Activated naive CD8-positive, alpha-beta T cell treated with anti-CD3 and anti-CD28 coated beads, Interleukin-2, amount 10 ng/mL, durations not matched to agents 7 days and 5 days (primary cell): ENCODE results near the gene RAD51. TPM values are rescaled to one million over a fixed set of nuclear protein-coding genes. Genes with fewer than 3 reads are reported as not detected.

Experiments used
- ATAC-seq: fragments of 150-1000 bp; cut with Tn5 transposase; one replicate; pipeline ENCODE4 v1.10.0; 2021; ENCODE audit warnings: low read depth, moderate library complexity
- POLR2A ChIA-PET: fragments of 350-600 bp; sonication (Branson Sonifier 250); formaldehyde crosslinking; loops from one replicate; lab custom pipeline; 2021; ENCODE audit warnings: antibody characterized with exemption; lab: Charles Lee
- DNase-seq: peaks from one replicate; pipeline ENCODE4 v3.0.0; 2021
- H3K27ac Mint-ChIP-seq: one replicate; pipeline ENCODE4 v1.8.0; 2022; ENCODE audit warnings: mild to moderate bottlenecking, mixed read lengths
- H3K27me3 Mint-ChIP-seq: one replicate; pipeline ENCODE4 v1.8.0; 2022; ENCODE audit warnings: mild to moderate bottlenecking, moderate library complexity, mixed read lengths
- H3K36me3 Mint-ChIP-seq: one replicate; pipeline ENCODE4 v1.8.0; 2021; ENCODE audit warnings: mild to moderate bottlenecking, mixed read lengths
- H3K4me1 Mint-ChIP-seq: one replicate; pipeline ENCODE4 v1.8.0; 2021; ENCODE audit warnings: mixed read lengths
- H3K4me3 Mint-ChIP-seq: one replicate; pipeline ENCODE4 v1.8.0; 2022; ENCODE audit warnings: mild to moderate bottlenecking, moderate library complexity, mixed read lengths
- H3K9me3 Mint-ChIP-seq: one replicate; pipeline ENCODE4 v1.8.0; 2021; ENCODE audit warnings: mixed read lengths
- total RNA-seq, 2 experiments: library from RNA; stranded (reverse); gene quantifications; one replicate each; pipeline ENCODE4 v1.2.3, GENCODE V29; 2021

The RAD51 gene
- total RNA-seq, 2 experiments from 2014 or later = 52.4 to 54.5 TPM

DNA sequence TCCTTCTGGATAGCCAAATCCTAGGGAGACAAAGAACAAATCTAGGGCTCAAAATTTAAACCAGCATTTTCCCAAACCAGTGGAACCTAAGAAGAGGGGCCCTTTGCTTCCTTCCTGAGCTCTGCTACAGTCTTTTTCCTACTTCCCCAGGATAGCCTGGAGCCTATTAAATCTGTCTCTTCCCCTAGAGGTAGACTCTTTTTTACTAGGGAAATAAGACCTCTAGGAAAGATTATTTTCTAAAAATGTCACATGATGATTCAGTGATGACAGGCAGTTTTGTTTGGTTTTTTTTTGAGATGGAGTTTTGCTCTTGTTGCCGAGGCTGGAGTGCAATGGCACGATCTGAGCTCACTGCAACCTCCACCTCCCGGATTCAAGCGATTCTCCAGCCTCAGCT, 41.6 kb downstream of the RAD51 start:
- Mint-ChIP-seq H3K27ac (no peak overlapping the region), H3K27me3 (no peaks in the 10 kb centered on the region), H3K36me3 (peaks cover 21% of the 10 kb centered on the region), H3K4me1 (peaks cover 1% of the 10 kb centered on the region), H3K4me3 (no peak overlapping the region), H3K9me3 (no peaks in the 10 kb centered on the region)
- ATAC-seq = no peak
- no peak for DNase-seq
- POLR2A ChIA-PET = no interaction called here

- DNase-seq (no peak), ATAC-seq (no peak)
- Mint-ChIP-seq H3K4me3 (no peak overlapping the region), H3K36me3 (peaks cover 21% of the 10 kb centered on the region), H3K4me1 (peaks cover 1% of the 10 kb centered on the region), H3K27me3 (no peaks in the 10 kb centered on the region), H3K27ac (no peak overlapping the region), H3K9me3 (no peaks in the 10 kb centered on the region)
- POLR2A ChIA-PET = no interaction called here
Observed at GRCh38 chr15:40737048-40737447, 42.1 kb downstream of the RAD51 start.

GRCh38 chr15:40739047-40739446, 44.1 kb downstream of the RAD51 start:
- Mint-ChIP-seq H3K9me3 (no peaks in the 10 kb centered on the region), H3K4me1 (peaks cover 19% of the 10 kb centered on the region), H3K4me3 (no peak overlapping the region), H3K27me3 (no peaks in the 10 kb centered on the region), H3K27ac (peak overlapping the region; percentile 9), H3K36me3 (peaks cover 23% of the 10 kb centered on the region)
- DNase-seq (no peak), ATAC-seq (no peak)
- POLR2A ChIA-PET = interaction anchor here (1.4 kb wide), 1 partner anchor 10 kb away, joined by 8 read pairs; no protein-coding TSS in a partner anchor

DNA sequence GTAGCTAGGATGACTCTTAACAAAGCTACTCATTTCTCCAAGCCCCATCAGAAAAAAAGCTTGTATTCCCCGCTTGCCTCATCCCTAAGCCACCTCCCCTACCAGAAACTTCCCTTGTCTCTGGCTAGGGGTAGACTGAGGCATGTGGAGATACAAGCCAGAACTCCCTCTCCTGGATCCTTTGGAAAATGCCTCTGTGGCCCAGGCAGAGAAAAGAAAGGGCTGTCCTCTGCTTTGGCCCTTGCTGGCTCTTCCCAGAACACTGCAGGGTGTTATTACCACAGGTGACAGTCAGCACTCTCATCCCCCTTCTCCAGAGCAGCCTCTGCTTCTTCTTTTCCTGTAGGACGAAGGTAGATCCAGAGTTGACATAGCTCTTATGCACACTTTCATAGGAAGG, 44.9 kb downstream of the RAD51 start:
- Mint-ChIP-seq H3K36me3 (peaks cover 23% of the 10 kb centered on the region), H3K4me3 (no peak overlapping the region), H3K27me3 (no peaks in the 10 kb centered on the region), H3K27ac (peak overlapping the region; percentile 21), H3K4me1 (peaks cover 25% of the 10 kb centered on the region), H3K9me3 (no peaks in the 10 kb centered on the region)
- POLR2A ChIA-PET = interaction anchor here (1.4 kb wide), 1 partner anchor 11 kb away, joined by 8 read pairs; no protein-coding TSS in a partner anchor
- DNase-seq = no peak
- no peak for ATAC-seq

DNA sequence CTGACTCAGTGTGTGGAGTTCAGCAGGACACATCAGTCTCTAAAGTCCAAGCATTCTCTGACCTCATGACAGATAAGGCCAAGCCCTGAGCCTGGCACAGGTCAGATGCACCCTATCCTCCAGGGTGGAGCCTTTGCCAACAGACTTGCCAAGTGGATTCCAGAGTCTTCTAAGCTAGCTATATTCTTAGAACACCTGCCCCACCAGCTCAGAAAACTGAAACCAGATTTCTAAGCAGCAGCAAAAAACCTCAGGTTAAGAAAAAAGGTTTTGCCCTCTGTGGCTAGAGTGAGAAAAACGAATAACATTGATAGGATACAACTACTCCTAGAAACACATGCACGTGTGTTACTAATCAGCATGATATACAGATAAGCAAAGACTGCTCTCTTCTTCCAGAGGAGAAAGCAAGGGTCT, 48.5 kb downstream of the RAD51 start:
- peaks cover 21% of the 10 kb centered on the region for H3K36me3 Mint-ChIP-seq
- POLR2A ChIA-PET = interaction anchor here (0.6 to 2.4 kb wide), 10 partner anchors 9 to 179 kb away, joined by 3 to 21 read pairs (median 6); partner anchors contain the start of genes C15orf62, CCDC32, GCHFR and RAD51
- H3K27ac Mint-ChIP-seq = peak overlapping the region; percentile 92
- peaks cover 42% of the 10 kb centered on the region for H3K4me1 Mint-ChIP-seq
- H3K4me3 Mint-ChIP-seq = peak overlapping the region; percentile 66
- DNase-seq (no peak), ATAC-seq (peak; percentile 53)
- H3K9me3 Mint-ChIP-seq = no peaks in the 10 kb centered on the region
- H3K27me3 Mint-ChIP-seq = no peaks in the 10 kb centered on the region

GRCh38 chr15:40743921-40744814, 49.2 kb downstream of the RAD51 start:
- Mint-ChIP-seq H3K4me3 (peak overlapping the region; percentile 66), H3K4me1 (peaks cover 42% of the 10 kb centered on the region), H3K27me3 (no peaks in the 10 kb centered on the region), H3K27ac (peak overlapping the region; percentile 92), H3K36me3 (peaks cover 21% of the 10 kb centered on the region), H3K9me3 (no peaks in the 10 kb centered on the region)
- peak; percentile 97 for ATAC-seq
- DNase-seq = peak; percentile 66
- POLR2A ChIA-PET = interaction anchor here (0.6 to 2.4 kb wide), 10 partner anchors 9 to 179 kb away, joined by 3 to 21 read pairs (median 7); partner anchors contain the start of genes C15orf62, CCDC32, GCHFR and RAD51

GRCh38 chr15:40744815-40745152, 49.8 kb downstream of the RAD51 start:
- Mint-ChIP-seq H3K4me1 (peaks cover 42% of the 10 kb centered on the region), H3K9me3 (no peaks in the 10 kb centered on the region), H3K36me3 (peaks cover 21% of the 10 kb centered on the region), H3K4me3 (no peak overlapping the region), H3K27ac (peak overlapping the region; percentile 92), H3K27me3 (no peaks in the 10 kb centered on the region)
- ATAC-seq = no peak
- no peak for DNase-seq
- POLR2A ChIA-PET = interaction anchor here (0.7 to 2.4 kb wide), 5 partner anchors 8 to 129 kb away, joined by 8 to 21 read pairs (median 10); partner anchors contain the start of genes C15orf62, GCHFR and RAD51

DNA sequence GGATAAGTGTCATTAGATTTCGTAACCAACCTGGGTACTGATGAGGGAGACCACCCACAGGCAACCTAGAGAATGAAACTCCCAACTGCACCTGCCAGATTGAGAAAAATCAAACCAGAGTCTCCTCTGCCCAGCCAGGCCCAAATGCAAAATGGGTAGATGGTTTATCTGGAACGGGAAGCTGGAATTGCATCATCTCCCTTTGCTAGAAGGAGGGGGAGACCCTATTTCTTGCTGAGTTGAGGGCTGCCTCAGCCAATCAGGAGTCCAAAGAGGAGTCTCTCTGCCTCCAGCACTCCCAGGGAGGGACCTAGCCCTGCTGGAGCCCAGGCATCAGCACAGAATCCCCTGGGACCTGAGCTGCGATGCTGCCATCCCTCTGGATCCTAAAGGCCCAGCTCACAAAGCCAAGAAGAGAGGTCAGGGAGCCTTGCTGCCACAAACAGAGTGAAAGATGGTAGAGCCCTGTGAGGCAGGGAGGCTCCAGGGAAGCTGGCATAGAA, 52.0 kb downstream of the RAD51 start:
- peaks cover 48% of the 10 kb centered on the region for H3K4me1 Mint-ChIP-seq
- no peaks in the 10 kb centered on the region for H3K9me3 Mint-ChIP-seq
- no peak for ATAC-seq
- no peak overlapping the region for H3K27ac Mint-ChIP-seq
- peak; percentile 17 for DNase-seq
- no peaks in the 10 kb centered on the region for H3K27me3 Mint-ChIP-seq
- H3K4me3 Mint-ChIP-seq = no peak overlapping the region
- POLR2A ChIA-PET = interaction anchor here (0.7 to 2.0 kb wide), 3 partner anchors 18 to 52 kb away, joined by 3 to 10 read pairs (median 5); partner anchors contain the start of genes C15orf62, GCHFR and RAD51
- peaks cover 20% of the 10 kb centered on the region for H3K36me3 Mint-ChIP-seq

DNA sequence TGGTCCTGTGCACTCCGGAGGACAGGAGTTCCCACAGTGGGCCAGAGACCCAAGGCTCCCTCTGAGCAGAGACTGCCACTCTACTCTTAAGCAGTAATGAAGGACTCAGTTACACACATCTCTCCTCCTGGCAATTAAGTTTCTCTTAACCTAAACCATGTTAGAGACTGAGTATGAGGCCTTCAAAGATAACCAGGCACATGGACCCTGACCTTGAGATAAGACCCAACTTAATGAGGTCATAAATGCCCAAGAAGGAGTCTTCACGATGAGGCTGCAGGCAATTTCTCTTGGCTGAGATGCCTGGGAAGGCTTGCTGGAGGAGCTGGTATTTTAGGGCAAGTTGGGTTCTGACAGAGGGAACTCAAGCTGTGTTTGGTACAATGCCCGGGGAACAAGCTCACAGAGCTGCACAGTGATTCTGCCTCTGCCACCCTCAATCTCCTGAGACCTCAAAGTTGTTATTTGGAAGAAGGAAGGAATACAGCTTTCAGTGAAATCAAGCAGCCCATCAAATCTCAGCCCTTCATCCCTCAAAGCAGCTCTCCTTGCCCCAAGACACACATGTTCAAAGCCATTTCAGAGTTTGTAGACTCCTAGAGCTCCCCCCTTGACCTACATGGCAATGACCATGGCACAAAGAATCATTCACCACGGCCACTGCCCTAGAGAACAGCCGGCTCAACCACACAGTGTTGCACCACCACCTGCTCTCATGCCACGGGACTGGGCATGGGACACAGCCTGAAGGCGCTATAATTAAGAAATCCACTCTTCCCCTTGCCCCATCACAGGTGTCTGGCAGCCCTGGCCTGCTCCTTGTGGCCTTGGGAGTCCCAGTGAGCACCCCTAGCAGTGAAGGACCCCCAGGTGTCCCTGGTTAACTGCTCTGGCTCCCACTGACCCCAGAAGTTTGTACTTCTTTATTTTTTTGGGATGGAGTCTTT, 53.0 kb downstream of the RAD51 start:
- H3K9me3 Mint-ChIP-seq = no peaks in the 10 kb centered on the region
- peak overlapping the region; percentile 73 for H3K27ac Mint-ChIP-seq
- peaks cover 48% of the 10 kb centered on the region for H3K4me1 Mint-ChIP-seq
- POLR2A ChIA-PET = interaction anchor here (2.0 kb wide), 1 partner anchor 17 kb away, joined by 10 read pairs; the partner anchor contains the start of gene GCHFR
- no peaks in the 10 kb centered on the region for H3K27me3 Mint-ChIP-seq
- H3K4me3 Mint-ChIP-seq = no peak overlapping the region
- ATAC-seq (no peak), DNase-seq (no peak)
- H3K36me3 Mint-ChIP-seq = peaks cover 14% of the 10 kb centered on the region

GRCh38 chr15:40749151-40749630, 54.2 kb downstream of the RAD51 start:
- peak overlapping the region; percentile 48 for H3K27ac Mint-ChIP-seq

DNA sequence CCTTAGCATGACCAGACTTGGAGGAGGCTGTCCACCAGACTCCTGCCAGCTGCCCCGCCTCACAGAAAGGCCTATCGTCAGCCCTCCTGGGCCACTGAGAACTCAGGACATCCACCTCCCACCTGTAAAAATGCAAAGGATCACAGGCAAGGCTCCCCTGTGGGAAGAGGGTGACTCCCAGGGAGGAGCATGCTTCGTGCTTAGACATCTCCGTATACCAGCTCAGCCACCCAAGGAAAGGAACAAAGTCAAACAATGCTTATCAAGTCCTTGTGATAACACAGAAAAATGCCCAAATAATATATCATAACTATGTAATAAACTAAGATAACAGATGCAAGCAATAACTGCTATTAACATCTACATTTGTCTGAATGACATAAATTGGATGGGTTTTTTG, 55.9 kb downstream of the RAD51 start:
- Mint-ChIP-seq H3K36me3 (peaks cover 8% of the 10 kb centered on the region), H3K9me3 (no peaks in the 10 kb centered on the region), H3K4me3 (no peak overlapping the region), H3K4me1 (peaks cover 45% of the 10 kb centered on the region), H3K27ac (peak overlapping the region; percentile 21), H3K27me3 (no peaks in the 10 kb centered on the region)
- ATAC-seq (no peak), DNase-seq (no peak)
- POLR2A ChIA-PET = interaction anchor here (1.0 kb wide), 1 partner anchor 13 kb away, joined by 4 read pairs; the partner anchor contains the start of gene GCHFR

More at GRCh38 chr15:40749151-40749630, 54.2 kb downstream of the RAD51 start:
- Mint-ChIP-seq H3K27me3 (no peaks in the 10 kb centered on the region), H3K36me3 (peaks cover 10% of the 10 kb centered on the region), H3K4me1 (peaks cover 48% of the 10 kb centered on the region), H3K4me3 (no peak overlapping the region), H3K9me3 (no peaks in the 10 kb centered on the region)
- POLR2A ChIA-PET = interaction anchor here (0.6 kb wide), 1 partner anchor 55 kb away, joined by 3 read pairs; no protein-coding TSS in a partner anchor
- no peak for DNase-seq
- ATAC-seq = no peak

DNA sequence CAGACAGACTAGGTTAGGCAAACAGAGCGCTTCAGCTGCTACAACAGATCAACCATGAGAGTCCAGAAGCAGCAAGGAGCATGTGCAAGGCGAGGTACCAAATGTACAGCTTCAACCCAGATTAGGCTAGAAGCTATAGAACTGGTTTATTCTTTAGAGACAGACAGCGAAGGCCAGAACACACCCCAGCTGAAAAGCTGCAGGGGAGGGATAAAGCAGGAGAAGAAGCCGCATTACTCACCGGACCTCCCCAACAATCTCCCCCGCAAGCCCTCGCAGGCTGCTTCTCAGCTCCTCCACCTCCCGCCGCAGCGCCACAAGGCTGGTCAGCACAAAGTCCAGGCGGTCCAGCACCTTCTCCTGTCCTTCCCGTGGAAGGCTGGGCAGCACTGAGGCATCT, 56.8 kb downstream of the RAD51 start:
- ATAC-seq (no peak), DNase-seq (no peak)
- Mint-ChIP-seq H3K9me3 (no peaks in the 10 kb centered on the region), H3K27ac (peak overlapping the region; percentile 98), H3K36me3 (peaks cover 8% of the 10 kb centered on the region), H3K4me1 (peaks cover 44% of the 10 kb centered on the region), H3K27me3 (peaks cover under 1% of the 10 kb centered on the region), H3K4me3 (no peak overlapping the region)
- POLR2A ChIA-PET = interaction anchor here (1.0 to 1.7 kb wide), 2 partner anchors 7 to 12 kb away, joined by 4 to 10 read pairs; partner anchors contain the start of gene GCHFR
